ENCODE data around the gene ANKRD39.

Gene ANKRD39

DNA sequence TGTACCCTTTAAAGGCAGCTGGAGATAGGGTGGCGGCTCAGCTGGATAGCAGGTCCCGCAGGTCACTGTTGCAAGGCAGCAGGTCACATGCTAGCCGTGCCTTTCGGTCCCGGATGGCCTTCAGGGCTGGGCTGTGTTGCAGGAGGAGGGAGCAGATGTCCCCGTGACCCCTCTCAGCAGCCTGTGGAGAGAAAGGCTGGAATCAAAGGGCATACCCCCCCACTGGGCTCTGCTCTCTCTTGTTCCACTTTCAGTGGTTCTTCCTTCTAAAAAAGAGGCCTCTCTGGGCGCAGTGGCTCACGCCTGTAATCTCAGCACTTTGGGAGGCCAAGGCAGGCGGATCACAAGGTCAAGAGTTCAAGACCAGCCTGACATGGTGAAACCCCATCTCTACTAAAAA lies 9.6 kb downstream of the ANKRD39 start:
- no peak for DNase-seq

DNA sequence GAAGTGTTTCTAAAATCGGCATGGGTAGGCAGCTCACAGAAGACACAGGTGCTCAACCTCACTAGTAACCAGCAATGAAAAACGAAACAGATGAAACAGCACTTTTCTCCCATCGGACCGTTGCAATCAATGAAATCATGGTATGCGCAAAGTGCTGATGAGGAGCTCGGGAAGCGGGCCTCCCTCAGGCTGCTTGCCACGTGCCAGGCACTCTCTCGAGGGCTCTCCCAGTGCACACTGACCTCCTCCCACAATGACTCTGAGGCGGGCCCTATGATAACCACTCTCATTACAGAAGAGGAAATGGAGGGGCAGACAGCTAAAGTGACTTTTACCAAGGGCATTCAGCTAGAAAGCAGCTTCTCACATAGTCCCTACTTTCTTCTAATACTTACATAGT lies 10.2 kb downstream of the ANKRD39 start:
- no peak for DNase-seq

DNA sequence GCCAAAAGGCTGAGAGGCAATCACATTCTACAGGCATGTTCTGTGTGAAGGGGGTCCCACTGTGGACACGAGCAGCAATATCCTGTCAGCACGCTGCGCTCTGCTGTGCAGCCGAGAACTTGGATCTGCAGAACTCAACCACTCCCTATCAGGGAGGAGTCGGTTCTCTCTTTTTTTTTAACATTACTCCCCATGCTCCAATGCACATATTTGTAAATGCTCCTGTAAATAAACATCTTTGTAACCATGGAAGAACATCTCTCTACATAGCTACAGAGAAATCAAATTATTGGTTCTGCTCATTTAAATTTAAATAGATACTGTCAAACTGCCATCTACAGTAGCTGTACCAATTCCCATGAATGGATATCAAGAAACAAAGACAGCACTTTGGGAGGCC lies 11.0 kb downstream of the ANKRD39 start:
- no peak for DNase-seq

DNA sequence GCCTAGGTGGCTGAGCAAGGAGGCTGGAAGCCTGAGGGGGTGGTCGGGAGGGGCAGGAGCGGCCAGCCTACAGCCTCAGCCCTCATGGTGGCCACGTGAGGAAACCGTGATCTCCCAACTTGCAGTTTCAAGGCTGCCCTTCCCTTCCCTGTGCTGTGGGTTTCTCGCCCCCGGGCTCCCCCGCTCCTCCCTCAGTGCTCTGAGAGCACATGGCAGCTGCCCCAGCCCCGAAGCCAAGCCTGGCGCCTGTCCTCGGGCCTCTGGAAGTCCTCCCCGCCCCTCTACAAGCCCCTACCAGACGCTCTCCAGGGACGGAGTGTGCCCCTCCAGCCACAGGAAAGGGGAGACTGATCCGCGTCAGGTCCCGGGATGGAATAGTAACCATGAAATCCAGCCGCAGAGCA lies 13.4 kb downstream of the ANKRD39 start:
- DNase-seq, result no peak

DNA sequence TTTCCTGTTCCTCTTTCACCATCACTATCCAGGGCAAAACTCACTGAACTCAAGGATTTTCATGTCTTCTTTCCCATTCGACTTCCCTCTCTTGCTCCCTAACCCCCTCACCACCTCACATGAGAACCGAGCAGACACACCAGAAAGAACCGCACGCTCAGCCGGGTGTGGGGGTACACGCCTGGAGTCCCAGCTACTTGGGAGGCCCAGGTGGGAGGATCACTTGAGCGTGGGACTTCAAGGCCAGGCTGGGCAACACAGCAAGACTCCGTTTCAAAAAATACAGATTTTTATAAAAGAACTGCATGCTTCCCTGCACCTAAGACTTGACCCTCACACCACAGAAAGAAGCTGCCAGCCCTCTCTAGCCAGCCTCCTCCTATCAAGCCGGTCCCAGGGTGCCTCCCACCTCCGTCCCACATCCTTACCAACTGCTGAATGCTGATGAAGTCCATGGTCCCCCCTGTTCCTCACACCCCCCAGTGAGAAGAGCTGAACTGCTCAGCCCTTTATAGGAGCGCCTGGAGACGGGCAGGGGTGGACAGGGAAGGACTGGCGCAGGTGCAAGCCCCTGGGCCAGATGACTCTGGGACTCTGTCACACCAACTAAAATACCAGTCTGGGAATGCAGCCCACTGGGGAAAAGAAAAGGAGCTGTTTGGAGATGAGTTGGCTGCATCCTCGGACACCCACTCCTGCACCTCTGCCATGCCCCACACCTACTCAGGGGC lies 14.1 kb downstream of the ANKRD39 start, which contains the start of gene ANKRD23:
TSS of gene ANKRD23 (minus strand) at position 484 of the 731 bp plus-strand sequence. CDS start at position 455, 29 bp downstream.
- no peak for DNase-seq

DNA sequence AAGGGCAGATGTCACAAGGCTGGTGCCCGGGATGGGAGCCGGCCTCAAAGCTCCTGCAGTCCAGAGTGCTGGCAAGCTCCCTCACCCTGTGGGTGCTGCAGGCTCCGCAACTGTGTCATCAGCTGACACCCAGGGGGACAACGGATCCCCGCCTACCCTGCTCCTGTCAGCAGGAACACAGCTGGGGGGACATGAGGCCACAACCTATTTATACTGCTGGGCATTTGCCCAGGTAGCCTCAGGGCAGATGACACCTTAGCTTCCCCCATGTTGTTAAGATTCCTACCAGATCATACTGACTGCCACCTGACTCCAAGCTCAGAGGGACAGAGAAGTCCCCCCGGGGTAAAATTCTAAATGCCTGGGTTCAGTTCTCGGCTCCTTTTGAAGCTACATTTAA lies 15.2 kb downstream of the ANKRD39 start:
- no peak for DNase-seq

DNA sequence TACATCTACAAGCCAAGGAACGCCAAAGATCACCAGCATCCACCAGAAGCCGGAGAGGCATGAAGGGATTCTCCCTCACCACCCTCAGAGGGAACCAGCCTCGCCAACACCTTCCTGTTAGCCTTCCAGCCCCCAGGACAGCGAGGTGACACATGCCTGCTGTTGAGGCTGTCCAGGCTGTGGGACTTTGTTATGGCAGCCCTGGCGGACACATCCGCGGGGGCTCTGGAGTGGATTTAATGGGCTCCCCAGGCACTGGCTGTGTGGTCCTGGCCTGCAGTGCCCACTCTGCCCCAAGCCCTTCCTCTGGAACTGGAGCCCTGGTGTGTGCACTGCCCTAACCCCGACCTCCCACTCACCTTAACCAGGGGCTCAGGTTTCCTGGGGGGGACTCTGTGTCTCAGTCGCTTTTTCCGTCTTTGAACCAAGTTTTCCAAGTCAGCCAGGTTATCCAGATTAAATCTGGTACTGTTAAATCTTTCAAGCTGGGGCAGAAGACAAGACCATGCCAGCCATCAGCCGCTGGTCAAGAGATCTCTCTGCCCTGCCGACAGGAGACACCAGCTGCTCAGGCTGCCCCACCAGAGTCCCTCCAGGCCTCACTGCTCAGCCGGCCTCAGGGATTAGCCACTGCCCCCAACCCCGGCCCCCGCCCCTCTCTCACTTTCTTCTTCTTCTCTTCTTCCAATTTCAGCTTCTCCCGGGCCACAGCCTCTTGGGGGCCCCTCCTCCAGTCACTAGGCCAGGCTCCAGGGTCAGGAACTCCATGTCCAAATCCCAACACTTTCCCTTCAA lies 15.9 kb downstream of the ANKRD39 start:
- DNase-seq, result no peak

DNA sequence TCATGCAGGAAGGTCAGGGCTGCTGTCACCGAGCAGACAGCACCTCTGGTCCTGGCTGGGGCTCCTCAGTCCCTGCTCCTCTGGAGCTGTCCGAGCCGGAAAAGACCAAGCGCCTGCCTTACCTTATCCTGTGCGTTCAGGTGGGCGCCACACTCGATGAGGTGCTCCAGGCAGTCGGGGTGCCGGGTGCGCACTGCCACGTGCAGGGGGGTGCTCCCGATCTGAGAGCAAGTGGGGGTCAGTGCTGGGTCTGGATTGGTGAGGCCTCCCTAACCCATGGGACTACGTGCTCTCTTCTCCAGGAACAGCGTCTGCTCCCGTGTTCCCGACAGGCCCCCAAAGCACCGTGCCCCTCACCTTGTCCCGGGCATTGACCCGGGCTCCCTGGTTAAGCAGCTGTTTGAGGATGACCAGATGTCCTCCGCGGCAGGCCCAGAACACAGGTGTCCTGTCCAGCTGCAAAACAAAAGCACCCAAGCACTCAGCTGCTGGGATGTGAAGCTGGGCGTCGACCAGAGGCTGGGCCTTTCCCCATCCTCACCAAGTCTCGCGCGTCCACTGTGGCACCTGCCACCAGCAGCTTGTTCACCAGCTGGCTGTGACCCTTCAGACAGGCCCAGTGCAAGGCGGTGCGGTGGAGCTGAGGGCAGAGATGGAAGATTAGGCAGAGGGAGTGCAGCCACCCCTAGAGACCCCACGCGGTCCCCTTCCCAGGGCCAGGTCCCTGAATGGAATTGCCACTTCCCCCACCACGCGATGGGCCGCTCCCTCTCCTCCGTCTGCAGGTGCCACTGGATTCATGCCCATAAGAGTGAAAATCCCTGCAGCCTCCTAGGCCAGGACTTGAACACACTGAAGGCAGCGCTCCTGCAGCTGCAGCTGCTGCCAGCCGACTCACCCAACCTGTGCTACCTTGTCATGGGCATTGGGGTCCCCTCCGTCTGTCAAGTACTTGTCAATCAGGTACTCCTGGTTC lies 17.7 kb downstream of the ANKRD39 start:
- DNase-seq, result no peak

DNA sequence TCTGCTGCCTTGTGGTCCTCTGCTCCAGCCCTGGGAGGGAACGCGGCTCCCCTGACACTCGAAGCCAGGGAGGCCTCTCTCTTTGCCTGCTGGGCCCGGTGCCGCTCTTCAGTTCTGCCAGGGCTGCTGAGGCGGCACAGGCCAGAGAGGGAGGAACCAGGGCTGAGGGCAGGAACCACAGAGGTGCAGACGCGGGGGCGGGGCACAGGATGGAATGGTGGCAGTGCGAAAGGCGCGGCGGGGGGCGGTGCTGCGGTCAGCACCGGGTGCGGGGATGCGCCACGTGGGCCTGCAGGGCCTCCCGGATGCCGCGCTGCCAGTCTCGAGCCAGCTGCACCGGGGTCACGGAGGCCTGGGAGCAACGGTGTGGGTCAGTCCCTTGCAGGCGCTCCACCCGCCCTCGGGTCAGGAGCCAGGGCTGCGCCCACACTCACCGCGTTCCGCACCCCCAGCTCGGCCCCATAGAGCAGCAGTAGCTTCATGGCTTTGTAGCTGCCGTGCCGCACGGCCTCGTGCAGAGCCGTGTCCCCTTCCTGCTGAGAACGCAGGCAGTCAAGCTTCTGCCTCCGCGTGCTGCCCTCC lies 18.4 kb downstream of the ANKRD39 start:
- no peak for DNase-seq

DNA sequence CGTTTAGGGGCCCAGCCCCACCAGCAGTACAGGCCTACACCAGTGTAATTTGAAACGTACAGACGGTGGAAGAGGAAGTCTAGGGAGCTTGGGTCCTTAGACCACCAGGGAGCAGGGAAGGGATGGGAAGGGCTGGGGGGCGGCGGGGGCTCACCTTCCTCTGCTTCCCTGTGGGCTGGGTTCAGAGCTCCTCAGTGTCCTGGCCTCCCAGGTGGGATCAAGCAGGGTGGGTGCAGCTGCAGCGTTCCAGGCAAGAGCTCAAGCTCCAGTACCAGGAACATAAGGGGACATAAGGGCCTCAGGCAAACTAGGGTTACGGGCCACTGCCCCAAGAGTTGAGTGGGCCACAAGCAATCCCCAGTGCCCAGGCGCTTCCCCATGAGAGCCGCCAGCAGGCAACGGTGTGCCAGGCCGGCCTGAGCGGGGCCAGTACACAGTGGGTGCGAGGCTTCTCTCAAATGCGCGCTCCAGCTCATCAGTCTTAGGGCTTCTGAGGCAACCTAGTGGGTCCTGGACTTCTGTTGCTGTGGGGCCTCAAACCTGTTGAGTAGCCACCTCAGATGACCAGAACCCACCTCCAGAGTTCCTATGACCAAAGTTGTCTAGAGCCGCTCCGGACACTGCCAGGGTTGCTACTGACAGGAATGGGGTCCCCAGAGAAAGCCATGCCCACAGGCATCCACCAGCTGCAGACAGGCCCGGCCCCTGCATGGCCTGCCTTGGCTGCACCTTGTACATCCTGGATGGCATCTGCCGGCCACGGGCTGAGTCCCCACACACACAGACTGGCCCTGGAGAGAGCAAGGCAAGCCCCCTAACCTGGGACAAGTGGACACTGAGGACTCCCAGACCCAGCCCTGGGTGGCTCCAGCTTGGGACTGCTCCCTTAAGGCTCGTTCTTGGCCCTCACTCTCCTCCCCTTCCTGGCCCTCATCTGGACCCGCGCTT lies 19.2 kb downstream of the ANKRD39 start:
- no peak for DNase-seq

DNA sequence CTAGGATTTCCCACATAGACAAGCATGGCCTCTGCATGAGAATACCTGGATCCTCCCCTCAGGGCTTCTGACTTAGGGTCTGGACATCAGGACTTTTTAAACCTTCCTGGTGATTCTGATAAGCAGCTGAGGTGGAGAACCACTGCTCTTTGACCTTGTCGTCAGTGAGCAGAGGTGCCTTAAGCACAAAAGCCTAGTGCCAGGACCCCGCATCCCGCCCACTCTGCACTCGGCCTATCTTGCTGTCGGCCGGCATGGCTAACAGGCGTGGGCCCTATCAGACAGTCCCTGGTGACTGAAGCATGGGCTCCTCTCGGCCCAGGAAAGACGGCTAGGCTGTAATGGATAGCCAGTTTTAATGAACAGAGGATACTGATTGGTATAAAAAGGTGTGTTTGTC lies 20.2 kb downstream of the ANKRD39 start:
- DNase-seq, result no peak

DNA sequence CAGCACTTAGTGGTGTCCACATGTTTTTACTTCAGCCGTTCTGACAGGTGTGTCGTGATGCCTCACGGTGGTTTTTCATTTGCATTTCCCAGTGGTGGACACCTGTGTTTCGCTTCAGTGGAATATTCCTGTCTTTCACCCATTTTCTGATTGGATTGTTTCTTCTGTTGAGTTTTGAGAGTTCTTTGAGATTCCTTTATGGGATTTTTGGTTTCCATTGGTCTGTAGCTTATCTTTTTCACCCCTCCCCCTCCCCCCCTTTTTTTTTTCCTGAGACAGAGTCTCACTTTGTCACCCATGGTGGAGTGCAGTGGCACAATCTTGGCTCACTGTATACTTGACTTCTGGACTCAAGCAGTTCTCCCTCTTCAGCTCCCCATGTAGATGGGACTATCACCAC lies 22.0 kb downstream of the ANKRD39 start:
- DNase-seq, result no peak

DNA sequence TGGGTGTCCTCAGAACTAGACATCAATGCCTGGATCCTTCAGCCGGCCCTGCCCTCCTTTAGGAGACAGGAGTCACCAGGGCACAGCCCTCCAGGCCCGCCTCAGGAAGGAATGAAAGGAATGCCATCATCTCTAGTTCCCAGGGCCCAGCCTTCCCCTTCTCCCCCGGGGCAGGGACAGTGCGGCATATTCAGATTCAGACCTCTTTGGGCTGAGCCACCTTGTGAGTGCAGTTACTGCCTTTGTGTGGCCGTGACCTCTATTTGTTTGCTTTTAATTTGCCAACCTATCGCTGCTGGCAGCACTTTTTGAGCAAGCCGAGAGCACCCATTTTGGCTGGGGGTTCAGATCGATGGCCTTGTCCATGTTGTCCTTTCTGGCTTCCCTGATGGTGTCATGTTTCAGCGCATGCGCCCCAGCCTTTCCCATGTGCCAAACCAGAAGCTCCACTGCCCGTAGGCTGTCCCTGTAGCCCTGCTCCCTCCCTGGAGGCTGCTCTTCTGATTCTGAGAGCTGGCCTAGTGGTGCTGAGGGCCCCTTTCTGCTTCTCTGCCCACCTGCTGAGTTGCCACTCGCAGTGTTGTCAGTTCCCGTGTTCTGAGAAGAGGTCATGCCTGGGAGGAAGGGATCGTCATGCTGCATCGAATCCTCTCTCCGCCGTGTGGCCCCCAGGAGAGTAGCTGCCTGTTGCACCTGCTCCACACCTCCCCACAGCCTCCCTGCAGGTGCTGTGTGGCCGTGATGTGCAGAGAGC lies 24.9 kb downstream of the ANKRD39 start:
- peak; percentile 80 for DNase-seq

DNA sequence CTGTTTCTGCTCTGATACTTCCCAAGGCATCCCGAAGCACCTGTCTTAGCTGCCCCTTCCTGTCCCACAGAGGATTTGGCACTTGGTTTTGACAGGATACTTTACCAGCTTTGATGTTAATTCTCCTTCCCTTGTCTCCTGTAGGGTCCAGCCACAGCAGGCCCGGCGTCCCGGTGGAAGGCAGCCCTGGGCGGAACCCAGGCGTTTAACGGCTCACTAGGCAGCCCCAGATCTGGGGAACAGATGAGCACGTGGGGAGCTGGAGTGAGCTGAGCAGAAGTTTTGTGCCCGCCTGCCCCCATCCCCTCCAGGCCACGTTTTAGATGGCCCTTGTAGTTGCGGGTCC lies 25.4 kb downstream of the ANKRD39 start:
- no peak for DNase-seq

DNA sequence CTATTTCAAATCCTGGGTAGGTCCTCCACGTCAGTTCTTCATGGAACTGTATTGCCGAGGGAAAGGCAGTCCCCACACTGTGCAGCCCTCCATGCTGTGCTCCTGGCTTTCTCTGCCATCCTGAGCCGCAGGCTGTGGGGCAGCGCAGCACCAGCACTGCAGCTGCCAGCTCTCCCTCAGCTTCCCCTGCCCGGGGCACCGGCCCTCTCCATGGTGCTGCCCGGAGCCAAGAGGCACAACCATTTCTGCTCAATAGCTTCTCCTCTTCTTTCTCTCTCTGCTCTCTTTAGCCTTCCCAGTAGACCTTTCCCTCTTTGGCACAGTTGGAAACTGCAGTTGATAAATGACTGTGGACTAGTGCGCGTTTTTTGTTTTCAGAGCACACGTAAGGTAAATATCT lies 26.1 kb downstream of the ANKRD39 start:
- DNase-seq, result no peak

DNA sequence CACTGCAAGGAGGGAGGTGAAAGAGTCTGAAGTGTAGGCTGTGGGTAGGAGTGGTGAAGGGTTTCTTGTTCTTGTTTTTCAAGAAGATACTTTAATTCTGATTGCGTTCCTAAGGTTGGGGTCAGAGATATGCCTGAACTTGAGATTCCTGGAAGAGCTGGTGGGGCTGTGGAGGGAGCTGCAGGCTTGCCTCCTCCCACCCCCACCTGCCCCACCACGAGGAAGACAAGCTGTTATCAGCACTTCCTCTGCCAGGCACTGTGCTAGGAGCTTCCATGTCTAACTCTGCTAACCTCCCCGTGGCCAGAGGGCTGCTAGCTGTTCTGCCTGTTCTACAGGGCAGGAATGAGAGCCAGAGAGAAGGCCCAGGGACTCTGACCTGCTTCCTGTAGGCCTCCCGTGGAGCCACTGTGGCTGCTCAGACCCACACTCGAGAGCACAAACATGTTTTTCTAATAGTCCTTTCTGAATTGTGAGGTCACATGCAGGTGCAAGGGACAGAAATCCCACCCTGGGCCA lies 27.7 kb downstream of the ANKRD39 start:
- no peak for DNase-seq

DNA sequence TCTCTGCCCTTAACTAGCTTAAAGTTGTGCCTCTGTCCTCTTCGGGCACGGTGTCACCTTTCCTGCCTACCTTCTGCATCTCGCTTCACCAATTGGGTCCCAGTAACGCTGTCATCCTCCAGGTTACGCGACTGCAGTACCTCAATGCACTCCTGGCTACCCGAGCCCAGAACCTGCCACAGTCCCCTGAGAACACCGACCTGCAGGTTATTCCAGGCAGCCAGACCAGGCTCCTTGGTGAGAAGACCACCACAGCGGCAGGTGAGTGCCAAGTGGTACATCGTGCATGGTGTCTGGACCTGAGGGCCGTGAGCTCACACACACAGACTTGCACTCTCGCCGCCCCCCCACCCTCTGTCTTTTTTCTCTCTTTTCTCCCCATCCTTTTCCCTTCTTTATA lies 28.9 kb downstream of the ANKRD39 start:
- no peak for DNase-seq

DNA sequence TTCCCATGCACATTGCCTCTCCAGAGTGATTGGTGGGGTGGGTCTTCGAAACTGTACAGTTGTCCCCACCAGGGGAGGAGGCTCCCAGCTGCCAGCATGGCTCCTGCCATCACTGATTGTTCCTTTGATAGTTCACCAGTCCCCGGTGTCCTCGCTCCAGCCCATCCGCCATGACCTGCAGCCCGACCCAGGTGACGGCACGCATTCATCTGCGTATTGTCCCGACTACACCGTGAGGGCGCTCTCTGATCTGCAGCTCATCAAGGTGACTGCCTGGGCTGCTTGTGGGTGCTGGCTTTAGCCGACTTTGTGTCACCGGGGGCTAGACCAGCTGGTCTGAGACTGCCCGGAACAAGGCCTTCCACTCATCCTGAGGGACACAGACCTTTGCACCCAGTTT lies 29.4 kb downstream of the ANKRD39 start:
- no peak for DNase-seq

DNA sequence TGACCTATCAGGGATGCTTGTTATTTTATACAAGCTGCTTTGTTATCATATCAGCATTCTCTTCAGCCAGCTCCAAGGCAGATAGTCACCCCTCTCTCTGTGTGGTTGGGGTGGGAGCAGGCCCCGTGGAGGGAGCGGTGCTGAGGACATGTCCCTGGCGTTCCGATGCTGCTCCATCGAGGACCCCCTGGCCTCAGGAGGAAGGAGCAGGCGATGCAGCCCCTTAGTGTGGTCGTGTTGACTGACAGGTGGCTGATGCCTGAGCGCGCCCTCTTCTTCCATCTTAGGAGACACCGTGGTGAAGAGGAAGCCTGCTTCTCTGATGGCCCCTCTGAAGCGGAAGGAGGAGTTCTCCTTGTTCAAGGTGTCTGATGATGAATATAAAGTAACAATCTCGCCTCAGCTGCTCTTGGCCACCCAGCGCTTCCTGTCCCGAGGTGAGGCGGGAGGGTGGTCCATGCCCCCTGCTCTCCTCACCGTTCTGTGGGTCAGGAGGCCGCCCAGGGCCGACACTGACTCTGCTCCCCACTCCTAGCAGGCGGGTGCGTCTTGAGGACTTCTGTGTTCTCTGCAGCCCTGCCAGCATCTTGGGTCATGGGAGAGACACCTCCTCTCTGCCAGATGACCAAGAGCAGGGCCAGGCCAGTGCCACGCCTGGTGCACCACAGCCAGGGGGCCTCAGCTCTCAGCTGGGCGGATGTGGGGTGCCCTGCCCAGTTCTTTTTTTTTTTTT lies 31.1 kb downstream of the ANKRD39 start:
- DNase-seq, result no peak

DNA sequence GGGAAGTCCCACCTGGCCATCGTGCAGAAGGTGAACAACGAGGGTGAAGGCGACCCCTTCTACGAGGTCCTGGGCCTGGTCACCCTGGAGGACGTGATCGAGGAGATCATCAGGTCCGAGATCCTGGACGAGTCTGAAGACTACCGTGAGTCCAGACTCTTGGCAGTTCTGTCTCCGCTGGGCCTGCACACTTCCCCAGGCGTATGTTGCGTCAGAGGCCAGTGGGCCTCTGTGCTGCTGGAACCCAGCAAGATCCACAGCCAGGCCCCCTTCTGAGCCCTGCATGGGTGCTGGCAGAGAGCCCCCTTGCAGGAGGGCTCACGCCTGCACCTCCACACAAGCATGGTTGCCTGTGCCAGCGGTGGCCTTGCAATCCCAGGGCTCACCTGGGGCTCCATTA lies 32.8 kb downstream of the ANKRD39 start:
- DNase-seq, result no peak

All from 8988T (cell line).